Heart right ventricle (tissue), 16 donors: ENCODE measurements around the gene NUMBL. TPM values are rescaled to one million over a fixed set of nuclear protein-coding genes. Genes with fewer than 3 reads are reported as not detected.

ENCODE experiments used
- ATAC-seq, 8 donors: fragments of 200-7000 bp; cut with Tn5 transposase; one replicate each; pipeline ENCODE4 v1.9.1; 2020; ENCODE audit warnings: mild to moderate bottlenecking in 8 of 8, moderate library complexity in 8 of 8, moderate number of reproducible peaks in 1 of 8
- DNase-seq, 2 donors: peaks; one replicate each; pipeline ENCODE4 v3.0.0-alpha.2; 2020
- H3K27ac ChIP-seq, 10 donors: fragments of 200-600 bp; sonication (generic) in 2 of 10; one replicate each; pipeline versions ENCODE4 v1.5.0 to v1.8.0; 2020 to 2022; ENCODE audit warnings: mild to moderate bottlenecking in 3 of 10
- H3K27me3 ChIP-seq, 7 donors: fragments of 200-600 bp; one replicate each; pipeline ENCODE4 v1.8.0; 2021 to 2022; ENCODE audit warnings: mild to moderate bottlenecking in 2 of 7
- H3K36me3 ChIP-seq, 9 donors: fragments of 200-600 bp; sonication (generic) in 1 of 9; one replicate each; pipeline versions ENCODE4 v1.5.0 to v1.8.0; 2020 to 2022; ENCODE audit warnings: mild to moderate bottlenecking in 2 of 9
- H3K4me1 ChIP-seq, 9 donors: fragments of 200-600 bp; sonication (generic) in 1 of 9; one replicate each; pipeline versions ENCODE4 v1.5.0 to v1.8.0; 2020 to 2022; ENCODE audit warnings: mild to moderate bottlenecking in 4 of 9
- H3K4me3 ChIP-seq, 10 donors: fragments of 200-600 bp; sonication (generic) in 2 of 10; one replicate each; pipeline versions ENCODE4 v1.5.0 to v1.8.0; 2020 to 2022; ENCODE audit warnings: mild to moderate bottlenecking in 7 of 10, moderate library complexity in 2 of 10
- H3K9me3 ChIP-seq, 11 donors: fragments of 200-600 bp in 10 of 11; sonication (generic) in 2 of 11; one replicate each; pipeline versions ENCODE4 v1.5.0 to v1.8.0; 2013 to 2022; ENCODE audit warnings: mild to moderate bottlenecking in 2 of 11, control low read depth in 1 of 11, moderate library complexity in 1 of 11
- CTCF ChIP-seq, 9 donors: fragments of 200-600 bp; sonication (generic) in 2 of 9; IDR thresholded peaks; one replicate each; pipeline versions ENCODE4 v1.5.0 to v1.8.0; 2021 to 2022; ENCODE audit warnings: antibody characterized with exemption in 9 of 9, mild to moderate bottlenecking in 5 of 9, moderate library complexity in 1 of 9
- WGBS, 2 donors: extraction: QIAGEN DNeasy Blood & Tissue Kit; methylation state at CpG; one replicate each; pipeline ENCODE4 v1.1.7; 2013; ENCODE audit warnings: inconsistent platforms in 1 of 2; 5-methylcytosine and 5-hydroxymethylcytosine counted together
- intact Hi-C, 10 donors: fragments of 100-400 bp; cut with DNase I; formaldehyde crosslinking; loops; one replicate each; pipeline versions ENCODE4 v1.11.1 to v1.14.2; 2022
- polyA plus RNA-seq, 2 donors: library from polyadenylated mRNA; stranded (reverse); fragments of 200-250 nt; gene quantifications; one replicate each; pipeline ENCODE4 v1.2.3, GENCODE V29; 2013
- total RNA-seq, 10 donors: library from RNA; stranded (reverse); fragmentation: NEBNext Ultra II Directional in 3 of 10; extraction: Animal tissue kit (Norgen Biotek cat#: 25700) in 3 of 10; gene quantifications; one replicate each; pipeline versions ENCODE4 v1.2.1 to v1.2.4, GENCODE V29; 2021 to 2023
- donor health status: Arrhythmogenic right ventricular cardiomyopathy.
- donor health status: ischemic (EF 13 %, LVEDD 7.1; RV severe dilation, severe dysfunction).
- donor health status: healthy with polysubstance abuse.
- donor health status: DM: no; HTN: yes; CAD: no.
- donor health status: DM: no; HTN: no; CAD: no.
- donor health status: ischemic (EF 25% LVEDD 6.9; RV normal size, moderate dysfunction).
- donor health status: ischemic (EF 25% LVEDD 5.7; RV mildly dilated, moderate dysfunction).
- donor health status: healthy.
- donor health status: DM: yes; HTN: yes; CAD: no.
- donor health status: Ischemic cardiomyopathy.
- donor health status: ischemic (EF 35%, LVEDD 5.7; RV mildly dilated, moderate dysfunction).
- donor health status: nonischemic (EF 11% LVEDD 7.7; RV severe dilation, severe dysfunction).
- donor health status: DM: yes; HTN: yes; CAD: no.
- donor health status: PGD.
- donor health status: ischemic (EF 29% LVEDD 5.4; RV normal size, mild dysfunction).
- donor health status: nonischemic (EF 23%, LVEDD 6.1; RV moderate dilation, normal function).

Gene NUMBL
- total and polyA plus RNA-seq, 12 donors, result 7.1 to 15.3 (median 10.7) TPM

GRCh38 chr19:40662925-40663694 lies 27.3 kb downstream of the NUMBL start:
- peaks cover 0 to 23% (median 12%) of the 10 kb centered on the region in 9 donors for H3K4me1 ChIP-seq
- H3K27me3 ChIP-seq, result no peaks in the 10 kb centered on the region
- H3K9me3 ChIP-seq, result no peaks in the 10 kb centered on the region
- intact Hi-C loops, result loop anchor here (1.0 to 10.0 kb wide), 17 partner anchors 49 to 602 kb away; partner anchors contain the start of genes ACTMAP (in 3 of the 10), COQ8B (in 2 of the 10), ITPKC (in 2 of the 10) and SNRPA (in 2 of the 10)
- peak overlapping the region; percentile 70 to 94 (median 90) for H3K27ac ChIP-seq
- ATAC-seq (peak; percentile 83 to 93 (median 90)), DNase-seq (peak; percentile 94 to 95)
- peak overlapping the region; percentile 36 to 83 (median 65) for H3K4me3 ChIP-seq
- TF ChIP-seq CTCF (IDR thresholded peaks at IDR 0.05), result peak in 8 of 9 donors; percentile 1 to 100 (median 98)
- H3K36me3 ChIP-seq, result peaks cover 0 to 15% (median 0%) of the 10 kb centered on the region in 9 donors
- WGBS, 2 donors, result 1% methylated on average over 58 to 60 of the region's 60 CpGs

DNA sequence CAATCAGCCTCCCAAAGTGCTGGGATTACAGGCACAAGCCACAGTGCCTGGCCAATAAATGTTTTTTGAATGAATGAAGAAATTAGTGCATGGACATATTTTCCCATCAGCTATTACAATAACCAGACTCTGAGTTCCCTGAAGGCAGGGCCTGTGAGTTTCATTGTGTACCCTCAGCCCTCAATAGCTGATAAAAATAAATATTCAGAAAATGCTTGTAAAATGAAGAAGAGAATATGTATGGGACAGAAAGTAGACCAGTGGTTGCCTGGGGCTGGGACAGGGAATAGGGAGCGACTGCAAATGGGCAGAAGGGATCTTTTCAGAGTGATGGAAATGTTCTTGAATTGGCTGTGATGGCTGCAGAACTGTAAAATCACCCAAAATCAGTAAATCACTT lies 28.8 kb downstream of the NUMBL start:
- intact Hi-C loops, result loop anchor here (1.0 to 10.0 kb wide), 16 partner anchors 51 to 603 kb away; partner anchors contain the start of genes ACTMAP (in 2 of the 10), COQ8B (in 2 of the 10), ITPKC (in 2 of the 10) and SNRPA (in 2 of the 10)
- Histone ChIP-seq H3K4me3 (no peak overlapping the region), H3K27me3 (no peaks in the 10 kb centered on the region), H3K36me3 (peaks cover 0 to under 1% (median 0%) of the 10 kb centered on the region in 9 donors), H3K9me3 (no peaks in the 10 kb centered on the region), H3K4me1 (peaks cover 0 to 23% (median 12%) of the 10 kb centered on the region in 9 donors), H3K27ac (no peak overlapping the region)
- 91 to 97% methylated on average over 1 of the region's 1 CpG for WGBS, 2 donors
- no peak for ATAC-seq
- TF ChIP-seq CTCF (IDR thresholded peaks at IDR 0.05), result no peak
- no peak for DNase-seq

- Histone ChIP-seq H3K27ac (no peak overlapping the region), H3K4me3 (no peak overlapping the region), H3K36me3 (no peaks in the 10 kb centered on the region), H3K9me3 (no peaks in the 10 kb centered on the region), H3K4me1 (peaks cover 0 to 23% (median 12%) of the 10 kb centered on the region in 9 donors), H3K27me3 (no peaks in the 10 kb centered on the region)
- no peak for DNase-seq
- no peak for ATAC-seq
- 81 to 85% methylated on average over 11 of the region's 11 CpGs for WGBS, 2 donors
- no peak for TF ChIP-seq CTCF (IDR thresholded peaks at IDR 0.05)
- intact Hi-C loops, result no loop called here
Observed at GRCh38 chr19:40659566-40659965, 30.9 kb downstream of the NUMBL start.

DNA sequence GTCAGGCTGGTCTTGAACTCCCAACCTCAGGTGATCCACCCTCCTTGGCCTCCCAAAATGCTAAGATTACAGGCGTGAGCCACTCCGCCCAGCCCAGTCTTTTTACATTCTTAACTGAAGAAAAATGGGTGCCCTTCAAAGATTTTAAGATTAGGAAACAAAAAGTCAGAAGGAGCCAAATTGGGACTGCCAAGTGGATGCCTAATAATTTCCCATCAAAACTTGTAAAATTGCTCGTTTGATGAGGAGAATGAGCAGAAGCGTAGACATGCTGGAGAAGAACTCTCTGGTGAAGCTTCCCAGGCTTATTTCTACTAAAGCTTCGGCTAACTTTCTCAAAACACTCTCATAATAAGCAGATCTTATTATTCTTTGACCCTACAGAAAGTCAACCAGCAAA lies 31.3 kb downstream of the NUMBL start:
- Histone ChIP-seq H3K27me3 (no peaks in the 10 kb centered on the region), H3K36me3 (no peaks in the 10 kb centered on the region), H3K4me3 (no peak overlapping the region), H3K27ac (no peak overlapping the region), H3K4me1 (peaks cover 0 to 20% (median 12%) of the 10 kb centered on the region in 9 donors), H3K9me3 (no peaks in the 10 kb centered on the region)
- DNase-seq, result no peak
- intact Hi-C loops, result no loop called here
- no peak for ATAC-seq
- TF ChIP-seq CTCF (IDR thresholded peaks at IDR 0.05), result no peak
- WGBS, 2 donors, result 86 to 90% methylated on average over 5 of the region's 5 CpGs
